ENCODE measurements around the gene TFAP2E. TPM values are rescaled to one million over a fixed set of nuclear protein-coding genes. Genes with fewer than 3 reads are reported as not detected.

Gene TFAP2E
- total RNA-seq, 1 donor from 2014 or later = 1.0 TPM

DNA sequence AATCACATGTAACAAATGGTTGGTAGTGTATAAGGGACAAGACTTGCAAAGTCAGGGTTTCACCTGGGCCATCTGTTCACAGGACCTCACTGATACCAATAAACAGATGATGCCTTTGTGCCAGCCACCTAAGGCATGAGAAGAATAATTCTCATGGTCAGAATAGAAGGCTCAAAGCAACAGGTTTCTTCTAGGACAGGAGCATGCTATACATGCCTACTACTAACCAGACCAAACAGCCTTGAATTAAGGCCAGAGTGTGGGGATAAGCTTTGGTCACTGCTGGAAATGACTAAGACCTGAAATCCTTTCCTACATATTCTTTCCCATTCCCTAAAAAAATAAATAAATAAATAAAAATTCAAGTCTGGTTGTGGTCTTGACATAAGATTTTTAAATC, 50.7 kb downstream of the TFAP2E start:
- no peak overlapping the region for H3K4me3 ChIP-seq (ENCODE audit: low read depth, low read length)
- no peak for DNase-seq (ENCODE audit: low read depth)
- TF ChIP-seq, protein P1, sequence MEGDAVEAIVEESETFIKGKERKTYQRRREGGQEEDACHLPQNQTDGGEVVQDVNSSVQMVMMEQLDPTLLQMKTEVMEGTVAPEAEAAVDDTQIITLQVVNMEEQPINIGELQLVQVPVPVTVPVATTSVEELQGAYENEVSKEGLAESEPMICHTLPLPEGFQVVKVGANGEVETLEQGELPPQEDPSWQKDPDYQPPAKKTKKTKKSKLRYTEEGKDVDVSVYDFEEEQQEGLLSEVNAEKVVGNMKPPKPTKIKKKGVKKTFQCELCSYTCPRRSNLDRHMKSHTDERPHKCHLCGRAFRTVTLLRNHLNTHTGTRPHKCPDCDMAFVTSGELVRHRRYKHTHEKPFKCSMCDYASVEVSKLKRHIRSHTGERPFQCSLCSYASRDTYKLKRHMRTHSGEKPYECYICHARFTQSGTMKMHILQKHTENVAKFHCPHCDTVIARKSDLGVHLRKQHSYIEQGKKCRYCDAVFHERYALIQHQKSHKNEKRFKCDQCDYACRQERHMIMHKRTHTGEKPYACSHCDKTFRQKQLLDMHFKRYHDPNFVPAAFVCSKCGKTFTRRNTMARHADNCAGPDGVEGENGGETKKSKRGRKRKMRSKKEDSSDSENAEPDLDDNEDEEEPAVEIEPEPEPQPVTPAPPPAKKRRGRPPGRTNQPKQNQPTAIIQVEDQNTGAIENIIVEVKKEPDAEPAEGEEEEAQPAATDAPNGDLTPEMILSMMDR (conservative IDR thresholded peaks at IDR 0.05; ENCODE audit: low read depth, low read length) = no peak

DNA sequence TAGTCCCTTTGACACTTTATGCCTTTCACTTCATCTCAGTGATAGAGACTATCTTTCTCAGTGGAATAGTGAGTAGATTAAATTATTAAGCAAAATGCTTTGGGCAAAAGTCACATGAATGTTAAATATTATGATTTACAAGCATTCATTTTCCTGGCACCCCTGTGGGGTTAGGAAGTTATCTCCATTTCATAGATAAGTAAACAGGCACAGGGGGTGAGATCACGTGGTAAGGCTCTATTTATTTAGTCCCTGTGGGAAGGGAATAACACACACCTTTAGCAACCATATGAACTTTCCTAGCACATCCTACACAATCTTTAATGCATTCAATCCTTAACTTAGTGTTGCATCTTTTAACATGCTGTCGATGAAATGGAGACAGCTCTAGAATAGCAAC, 55.9 kb downstream of the TFAP2E start:
- TF ChIP-seq, protein P1 (conservative IDR thresholded peaks at IDR 0.05; ENCODE audit: low read depth, low read length) = no peak
- DNase-seq (ENCODE audit: low read depth) = no peak
- H3K4me3 ChIP-seq (ENCODE audit: low read depth, low read length) = no peak overlapping the region

DNA sequence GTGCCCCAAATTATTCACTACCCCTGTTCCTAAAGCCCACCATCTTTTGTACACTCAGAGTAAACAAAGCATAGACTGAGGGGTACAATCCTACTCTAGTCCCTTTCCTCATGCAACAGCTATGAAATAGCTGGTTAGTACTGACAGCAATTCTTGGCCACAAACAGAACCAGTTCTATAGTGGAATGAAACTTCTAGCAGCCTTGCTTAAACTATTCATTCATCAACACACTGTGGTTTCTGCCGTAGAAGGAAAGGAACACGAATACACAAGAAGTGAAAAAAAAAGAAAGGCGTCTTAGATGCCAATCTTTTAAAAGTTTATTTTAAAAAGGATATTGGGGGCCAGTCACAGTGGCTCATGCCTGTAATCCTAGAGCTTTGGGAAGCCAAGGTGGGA, 58.3 kb downstream of the TFAP2E start:
- no peak overlapping the region for H3K4me3 ChIP-seq (ENCODE audit: low read depth, low read length)
- DNase-seq (ENCODE audit: low read depth) = no peak
- TF ChIP-seq, protein P1 (conservative IDR thresholded peaks at IDR 0.05; ENCODE audit: low read depth, low read length) = no peak

DNA sequence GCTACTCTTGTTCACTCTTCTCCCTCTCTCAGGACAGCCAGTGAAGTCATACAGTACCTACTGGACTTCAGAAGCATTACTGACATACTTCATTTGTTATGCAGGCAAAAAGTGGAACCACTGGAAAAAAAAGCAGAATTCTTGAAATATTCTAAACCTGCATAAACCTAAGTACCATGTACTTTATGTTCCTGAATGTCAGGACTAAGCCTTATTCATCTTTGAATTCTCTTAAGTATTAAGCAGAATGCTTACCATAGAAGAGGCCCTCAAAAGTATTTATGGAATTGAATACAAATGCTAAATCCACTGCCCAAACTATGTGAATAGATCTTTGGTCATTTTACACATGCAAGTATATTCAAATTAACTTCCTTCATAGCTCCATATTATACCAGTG, 60.4 kb downstream of the TFAP2E start:
- H3K4me3 ChIP-seq (ENCODE audit: low read depth, low read length) = no peak overlapping the region
- no peak for DNase-seq (ENCODE audit: low read depth)
- TF ChIP-seq, protein P1 (conservative IDR thresholded peaks at IDR 0.05; ENCODE audit: low read depth, low read length) = no peak

DNA sequence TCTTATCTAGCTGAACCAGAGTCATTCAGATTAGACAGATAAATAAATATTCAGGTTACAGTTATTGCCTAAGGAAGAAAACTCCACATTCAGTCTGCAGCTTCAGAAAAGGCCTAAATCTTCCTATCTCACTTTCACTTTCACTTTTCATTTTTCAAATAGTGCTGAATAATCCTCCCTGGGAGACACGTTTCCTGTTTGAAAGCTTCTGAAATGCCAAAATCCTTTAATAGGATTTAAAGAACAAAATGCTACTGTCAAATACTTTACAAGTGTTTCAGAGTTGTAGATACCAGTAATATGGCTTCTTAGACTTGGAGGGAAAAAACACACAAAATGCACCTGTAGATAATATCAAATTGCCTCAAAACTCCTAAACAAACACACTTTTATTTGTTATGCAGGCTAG, 64.3 kb downstream of the TFAP2E start:
- TF ChIP-seq, protein P1 (conservative IDR thresholded peaks at IDR 0.05; ENCODE audit: low read depth, low read length) = no peak
- H3K4me3 ChIP-seq (ENCODE audit: low read depth, low read length) = peak overlapping the region; percentile 47
- DNase-seq (ENCODE audit: low read depth) = no peak

DNA sequence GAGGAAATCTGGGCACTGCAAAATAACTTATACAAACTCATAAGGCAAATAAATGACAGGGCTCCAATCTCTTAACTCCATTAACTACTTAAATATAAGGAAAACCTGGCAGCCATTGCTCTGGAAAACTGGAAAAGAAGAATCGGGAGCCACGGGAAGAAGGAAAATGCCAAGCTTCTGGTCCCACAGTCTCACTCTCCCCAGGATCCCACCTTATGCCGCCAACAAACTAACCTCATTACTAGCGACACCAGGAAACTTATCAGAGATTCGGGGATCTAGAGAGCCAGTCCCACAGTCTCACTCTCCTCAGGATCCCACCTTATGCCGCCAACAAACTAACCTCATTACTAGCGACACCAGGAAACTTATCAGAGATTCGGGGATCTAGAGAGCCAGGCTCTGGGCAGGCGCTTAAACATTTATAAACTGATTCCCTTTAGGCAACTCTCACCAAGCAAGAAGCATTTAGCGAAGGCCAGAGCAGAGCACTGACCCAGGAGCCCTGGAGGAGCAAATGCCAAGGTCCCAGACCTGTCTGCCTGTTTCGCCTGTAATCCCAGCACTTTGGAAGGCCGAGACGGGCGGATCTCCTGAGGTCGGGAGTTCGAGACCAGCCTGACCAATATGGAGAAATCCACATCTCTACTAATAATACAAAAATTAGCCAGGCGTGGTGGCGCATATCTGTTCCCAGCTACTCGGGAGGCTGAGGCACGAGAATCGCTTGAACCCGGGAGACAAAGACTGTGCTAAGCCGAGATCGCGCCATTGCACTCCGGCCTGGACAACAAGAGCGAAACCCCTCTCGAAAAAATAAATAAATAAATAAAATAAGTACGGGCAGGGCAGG, 67.5 kb downstream of the TFAP2E start:
- DNase-seq (ENCODE audit: low read depth) = no peak
- TF ChIP-seq, protein P1 (conservative IDR thresholded peaks at IDR 0.05; ENCODE audit: low read depth, low read length) = no peak
- peak overlapping the region; percentile 88 for H3K4me3 ChIP-seq (ENCODE audit: low read depth, low read length)

Data from epithelial cell of proximal tubule (primary cell).